ENCODE data around the gene PPFIBP1.
"Not testable (repeated sequence)": the region's sequence is repeated elsewhere in the genome, so short reads cannot be mapped to it uniquely, and the experiment has no call there.

The PPFIBP1 gene

GRCh38 chr12:27571463-27571862 is 47.5 kb downstream of the PPFIBP1 start:
- DNase-seq: no peak

GRCh38 chr12:27572486-27573255 is 48.7 kb downstream of the PPFIBP1 start:
- no peak for DNase-seq

GRCh38 chr12:27573972-27574371 is 50.0 kb downstream of the PPFIBP1 start:
- DNase-seq: no peak

GRCh38 chr12:27575090-27575761 is 51.2 kb downstream of the PPFIBP1 start:
- no peak for DNase-seq

GRCh38 chr12:27575762-27576118 is 51.7 kb downstream of the PPFIBP1 start:
- DNase-seq: no peak

GRCh38 chr12:27576667-27577347 is 52.8 kb downstream of the PPFIBP1 start:
- DNase-seq: no peak

- no peak for DNase-seq
These were observed 53.7 kb downstream of the PPFIBP1 start for GRCh38 chr12:27577688-27578087.

- DNase-seq: no peak
These were observed 54.8 kb downstream of the PPFIBP1 start for GRCh38 chr12:27578689-27579372.

- no peak for DNase-seq
These were observed 56.7 kb downstream of the PPFIBP1 start for GRCh38 chr12:27580561-27581330.

GRCh38 chr12:27581331-27581671 is 57.3 kb downstream of the PPFIBP1 start:
- DNase-seq: not testable (repeated sequence)

- DNase-seq: not testable (repeated sequence)
These were observed 57.8 kb downstream of the PPFIBP1 start for GRCh38 chr12:27581833-27582232.

GRCh38 chr12:27582445-27582844 is 58.4 kb downstream of the PPFIBP1 start:
- DNase-seq: not testable (repeated sequence)

- DNase-seq: peak; percentile 38
These were observed 59.2 kb downstream of the PPFIBP1 start for GRCh38 chr12:27583057-27583797.

GRCh38 chr12:27583981-27584380 is 60.0 kb downstream of the PPFIBP1 start:
- DNase-seq: no peak

- DNase-seq: no peak
These were observed 61.8 kb downstream of the PPFIBP1 start for GRCh38 chr12:27585739-27586265.

- DNase-seq: not testable (repeated sequence)
These were observed 64.2 kb downstream of the PPFIBP1 start for GRCh38 chr12:27588075-27588730.

GRCh38 chr12:27588776-27589175 is 64.8 kb downstream of the PPFIBP1 start:
- DNase-seq: no peak

- no peak for DNase-seq
These were observed 65.4 kb downstream of the PPFIBP1 start for GRCh38 chr12:27589419-27589818.

- DNase-seq: not testable (repeated sequence)
These were observed 67.7 kb downstream of the PPFIBP1 start for GRCh38 chr12:27591698-27592097.

GRCh38 chr12:27592548-27592947 is 68.5 kb downstream of the PPFIBP1 start:
- peak; percentile 79 for DNase-seq

GRCh38 chr12:27593266-27593665 is 69.3 kb downstream of the PPFIBP1 start:
- DNase-seq: no peak

Measured in femur (tissue), 1 donor.